Kidney epithelial cell (primary cell): Measurements from ENCODE around the gene DUSP6. TPM values are rescaled to one million over a fixed set of nuclear protein-coding genes. Genes with fewer than 3 reads are reported as not detected.

ENCODE experiments used
- DNase-seq: peaks from one replicate; pipeline ENCODE4 v3.0.0-alpha.2; 2010; ENCODE audit warnings: low read depth
- H3K27me3 ChIP-seq: 2 replicates; pipeline ENCODE4 v1.6.0; 2011; ENCODE audit warnings: low read length; ENCODE audit not compliant: control insufficient read depth, insufficient read depth
- H3K36me3 ChIP-seq: 2 replicates; pipeline ENCODE4 v1.5.1; 2011; ENCODE audit warnings: low read length; ENCODE audit not compliant: control insufficient read depth, insufficient read depth
- H3K4me3 ChIP-seq: 2 replicates; pipeline ENCODE4 v1.5.1; 2011; ENCODE audit warnings: low read depth, mild to moderate bottlenecking, control low read depth, low read length
- CTCF ChIP-seq: IDR thresholded peaks from 2 replicates; pipeline ENCODE4 v1.5.1; 2011; ENCODE audit warnings: mild to moderate bottlenecking, moderate library complexity, low read length, control low read depth, inconsistent platforms; ENCODE audit not compliant: insufficient read depth, poor library complexity, severe bottlenecking
- total RNA-seq: library from RNA; depleted of rRNA; stranded (reverse); fragments of >200 nt; gene quantifications from 2 replicates; pipeline ENCODE4 v1.2.3, GENCODE V29; 2015

The DUSP6 gene
- total RNA-seq, 1 donor from 2014 or later = 43.1 TPM

- Histone ChIP-seq H3K36me3 (no peaks in the 10 kb centered on the region), H3K27me3 (no peaks in the 10 kb centered on the region), H3K4me3 (no peak overlapping the region)
- no peak for DNase-seq
- TF ChIP-seq CTCF = no peak
Measured at GRCh38 chr12:89319122-89319521, 33.2 kb downstream of the DUSP6 start.

GRCh38 chr12:89316705-89317139, 35.6 kb downstream of the DUSP6 start:
- no peaks in the 10 kb centered on the region for H3K27me3 ChIP-seq
- H3K36me3 ChIP-seq = no peaks in the 10 kb centered on the region
- no peak for DNase-seq
- no peak overlapping the region for H3K4me3 ChIP-seq
- no peak for TF ChIP-seq CTCF

GRCh38 chr12:89314060-89314761, 38.1 kb downstream of the DUSP6 start:
- no peaks in the 10 kb centered on the region for H3K27me3 ChIP-seq
- DNase-seq = no peak
- no peak for TF ChIP-seq CTCF
- no peaks in the 10 kb centered on the region for H3K36me3 ChIP-seq
- H3K4me3 ChIP-seq = no peak overlapping the region

- no peak overlapping the region for H3K4me3 ChIP-seq
- TF ChIP-seq CTCF = no peak
- DNase-seq = no peak
- H3K36me3 ChIP-seq = no peaks in the 10 kb centered on the region
- H3K27me3 ChIP-seq = no peaks in the 10 kb centered on the region
Measured at GRCh38 chr12:89311703-89312293, 40.5 kb downstream of the DUSP6 start.

GRCh38 chr12:89309815-89310214, 42.5 kb downstream of the DUSP6 start:
- H3K36me3 ChIP-seq = no peaks in the 10 kb centered on the region
- no peak for DNase-seq
- TF ChIP-seq CTCF = no peak
- no peak overlapping the region for H3K4me3 ChIP-seq
- H3K27me3 ChIP-seq = no peaks in the 10 kb centered on the region

- H3K27me3 ChIP-seq = no peaks in the 10 kb centered on the region
- H3K4me3 ChIP-seq = no peak overlapping the region
- H3K36me3 ChIP-seq = no peaks in the 10 kb centered on the region
- DNase-seq = no peak
- no peak for TF ChIP-seq CTCF
Measured at GRCh38 chr12:89309440-89309802, 42.9 kb downstream of the DUSP6 start.
